RWPE1 (cell line): ENCODE data around the gene SEPTIN11.
"Not testable (repeated sequence)": the region's sequence is repeated elsewhere in the genome, so short reads cannot be mapped to it uniquely, and the experiment has no call there.

Source experiments
- CTCF ChIA-PET: fragments of 350-600 bp; sonication (Branson Sonifier 250); formaldehyde crosslinking; extraction: SDS; loops from one replicate; lab custom pipeline; 2021; lab: Yijun Ruan, JAX
- POLR2A ChIA-PET: fragments of 400-600 bp; formaldehyde crosslinking; extraction: SDS; loops from one replicate; lab custom pipeline; 2020; ENCODE audit warnings: antibody characterized with exemption; ENCODE audit not compliant: low non-redundant PET; lab: Yijun Ruan, JAX
- DNase-seq: peaks from one replicate; pipeline ENCODE4 v3.0.0; 2012; ENCODE audit warnings: low spot score
- H3K27ac ChIP-seq: fragments of 450-650 bp; 2 replicates; pipeline ENCODE4 v1.5.1; 2017
- TF ChIP-seq, protein P1 (sequence below): fragments of 450-650 bp; conservative IDR thresholded peaks from 2 replicates; pipeline ENCODE4 v1.5.1; 2017; ENCODE audit warnings: low read depth, mild to moderate bottlenecking

The SEPTIN11 gene

DNA sequence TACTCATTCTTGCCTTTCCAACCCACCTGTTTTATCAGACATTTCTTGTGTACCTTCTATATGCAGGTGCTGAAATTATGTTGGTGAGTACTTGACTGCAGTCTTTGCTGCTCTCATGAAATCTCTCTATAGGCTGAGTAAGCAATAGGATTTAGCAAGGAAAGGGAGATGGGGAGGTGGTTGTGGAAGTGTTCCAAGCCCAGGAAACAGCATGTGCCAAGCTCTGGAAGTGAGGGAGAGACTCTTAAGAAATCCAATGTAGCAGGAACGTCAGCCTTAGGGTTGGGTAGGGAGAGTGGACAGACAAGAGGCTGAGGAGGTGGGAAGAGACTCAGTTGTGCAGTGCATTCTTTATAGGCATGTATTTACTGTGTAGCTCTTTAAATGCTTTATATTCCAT is 5.6 kb downstream of the SEPTIN11 start:
- TF ChIP-seq, protein P1, sequence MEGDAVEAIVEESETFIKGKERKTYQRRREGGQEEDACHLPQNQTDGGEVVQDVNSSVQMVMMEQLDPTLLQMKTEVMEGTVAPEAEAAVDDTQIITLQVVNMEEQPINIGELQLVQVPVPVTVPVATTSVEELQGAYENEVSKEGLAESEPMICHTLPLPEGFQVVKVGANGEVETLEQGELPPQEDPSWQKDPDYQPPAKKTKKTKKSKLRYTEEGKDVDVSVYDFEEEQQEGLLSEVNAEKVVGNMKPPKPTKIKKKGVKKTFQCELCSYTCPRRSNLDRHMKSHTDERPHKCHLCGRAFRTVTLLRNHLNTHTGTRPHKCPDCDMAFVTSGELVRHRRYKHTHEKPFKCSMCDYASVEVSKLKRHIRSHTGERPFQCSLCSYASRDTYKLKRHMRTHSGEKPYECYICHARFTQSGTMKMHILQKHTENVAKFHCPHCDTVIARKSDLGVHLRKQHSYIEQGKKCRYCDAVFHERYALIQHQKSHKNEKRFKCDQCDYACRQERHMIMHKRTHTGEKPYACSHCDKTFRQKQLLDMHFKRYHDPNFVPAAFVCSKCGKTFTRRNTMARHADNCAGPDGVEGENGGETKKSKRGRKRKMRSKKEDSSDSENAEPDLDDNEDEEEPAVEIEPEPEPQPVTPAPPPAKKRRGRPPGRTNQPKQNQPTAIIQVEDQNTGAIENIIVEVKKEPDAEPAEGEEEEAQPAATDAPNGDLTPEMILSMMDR = no peak
- no peak for DNase-seq
- CTCF ChIA-PET = no interaction called here
- no peak overlapping the region for H3K27ac ChIP-seq
- POLR2A ChIA-PET = no interaction called here

DNA sequence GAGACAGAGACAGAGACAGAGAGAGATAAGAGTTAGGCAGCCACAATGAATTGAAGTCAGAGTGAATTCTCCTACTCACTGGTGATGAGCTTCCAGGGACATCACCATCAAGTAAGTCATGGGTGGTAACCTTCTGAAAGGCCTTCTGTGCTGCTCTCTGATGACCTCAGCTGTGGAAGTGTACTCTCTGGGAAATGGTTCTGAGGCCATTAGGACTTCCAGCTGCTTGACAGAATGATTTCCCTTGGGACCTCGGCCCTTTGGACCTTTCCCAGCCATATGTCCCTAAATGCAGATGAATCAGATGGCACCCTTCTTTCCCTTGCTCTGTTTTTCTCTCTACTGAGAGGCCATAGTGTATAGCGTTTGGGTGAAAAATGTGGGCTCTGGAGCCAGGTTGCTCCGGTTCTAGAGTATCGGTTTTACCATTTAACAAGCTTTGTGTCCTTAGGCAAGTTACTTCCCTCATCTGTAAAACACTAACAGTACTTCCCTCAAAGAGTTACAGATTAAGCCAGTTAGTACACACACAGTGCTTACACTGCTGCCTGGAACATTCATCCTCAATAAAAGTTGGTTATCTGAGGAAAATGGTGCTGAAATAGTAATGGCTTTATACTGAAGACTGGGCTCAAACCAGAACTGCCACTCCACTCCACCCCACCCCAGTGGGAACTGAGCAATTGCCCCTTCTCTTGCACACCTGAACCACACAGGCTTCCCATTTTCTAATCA is 7.6 kb downstream of the SEPTIN11 start:
- H3K27ac ChIP-seq = no peak overlapping the region
- POLR2A ChIA-PET = interaction anchor here (0.6 kb wide), 1 partner anchor 221 kb away, joined by 4 read pairs; no protein-coding TSS in a partner anchor
- no peak for DNase-seq
- TF ChIP-seq, protein P1 = no peak
- CTCF ChIA-PET = no interaction called here

DNA sequence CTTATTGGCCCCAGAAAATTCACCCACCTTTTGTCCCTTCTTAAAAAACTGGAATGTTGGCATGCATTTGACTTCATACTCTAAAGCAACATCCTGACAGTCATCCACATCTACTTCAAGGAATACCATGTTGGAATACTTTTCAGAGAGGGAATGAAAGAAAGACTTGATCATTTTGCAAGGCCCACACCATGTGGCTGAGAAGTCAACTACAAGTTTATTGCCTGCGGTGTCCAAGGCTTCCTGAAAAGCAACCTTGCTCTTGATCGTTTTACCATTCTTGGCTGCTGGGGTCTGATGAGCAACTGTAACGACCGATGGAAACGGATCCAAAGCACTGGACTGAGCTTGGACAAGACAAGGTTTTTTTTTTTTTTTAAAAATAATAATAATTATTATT is 9.3 kb downstream of the SEPTIN11 start:
- TF ChIP-seq, protein P1 = no peak
- CTCF ChIA-PET = interaction anchor here (0.7 kb wide), 1 partner anchor 372 kb away, joined by 7 read pairs; no protein-coding TSS in a partner anchor
- POLR2A ChIA-PET = no interaction called here
- DNase-seq = no peak
- no peak overlapping the region for H3K27ac ChIP-seq

DNA sequence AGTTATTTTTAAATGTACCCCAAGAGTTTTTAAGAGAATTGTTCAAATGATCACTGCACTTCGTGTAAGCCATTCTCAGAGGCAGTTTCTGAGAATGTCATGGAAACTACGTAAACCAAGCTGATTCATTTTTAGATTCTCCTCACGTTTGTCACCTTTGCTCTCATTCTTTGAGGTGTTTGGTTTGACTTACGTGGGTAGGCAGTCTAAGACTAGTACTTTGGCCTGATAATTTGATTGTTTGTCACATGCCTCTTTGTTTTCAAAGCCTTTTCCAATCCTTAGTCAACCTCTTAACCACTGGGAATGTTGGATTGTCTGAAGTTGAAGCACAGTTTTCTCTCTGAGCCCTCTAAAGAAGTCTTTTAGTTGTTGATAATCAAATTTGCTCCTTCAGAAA is 10.5 kb downstream of the SEPTIN11 start:
- H3K27ac ChIP-seq = no peak overlapping the region
- CTCF ChIA-PET = interaction anchor here (0.7 kb wide), 1 partner anchor 109 kb away, joined by 3 read pairs; no protein-coding TSS in a partner anchor
- TF ChIP-seq, protein P1 = no peak
- POLR2A ChIA-PET = no interaction called here
- no peak for DNase-seq

DNA sequence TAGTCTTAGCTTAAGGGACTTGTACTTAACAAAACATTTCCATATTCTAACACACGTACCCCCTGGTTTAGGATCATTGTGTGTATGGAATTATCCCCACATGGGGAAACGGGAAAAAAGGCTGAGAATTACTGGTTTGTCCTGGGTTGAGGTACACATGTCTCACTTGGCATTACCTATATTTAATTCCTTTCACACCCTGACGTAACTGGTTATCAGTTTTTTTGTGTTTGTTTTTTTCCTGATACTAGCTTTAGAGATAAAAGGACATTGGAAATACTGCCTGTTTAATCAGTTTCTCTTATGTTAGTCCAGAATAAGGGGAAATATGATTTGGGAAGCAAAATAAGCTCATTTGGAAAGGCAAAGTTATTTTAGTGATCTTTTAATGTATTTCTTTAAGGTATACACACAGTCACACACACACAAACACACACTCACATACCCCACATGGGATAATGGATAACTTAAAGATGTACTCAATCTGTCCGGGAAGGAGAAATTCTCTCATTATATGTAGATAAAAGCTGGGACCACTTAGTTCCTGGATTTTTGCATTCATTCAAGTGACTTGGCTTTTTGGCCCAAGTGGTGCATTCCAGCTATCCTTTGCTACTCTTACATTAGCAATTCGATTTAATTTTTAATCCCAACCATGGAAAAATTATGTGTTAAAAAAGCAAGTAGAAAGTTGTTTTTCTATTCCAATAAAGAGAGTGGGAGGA is 13.0 kb downstream of the SEPTIN11 start:
- CTCF ChIA-PET = no interaction called here
- H3K27ac ChIP-seq = no peak overlapping the region
- DNase-seq = no peak
- TF ChIP-seq, protein P1 = no peak
- POLR2A ChIA-PET = no interaction called here

DNA sequence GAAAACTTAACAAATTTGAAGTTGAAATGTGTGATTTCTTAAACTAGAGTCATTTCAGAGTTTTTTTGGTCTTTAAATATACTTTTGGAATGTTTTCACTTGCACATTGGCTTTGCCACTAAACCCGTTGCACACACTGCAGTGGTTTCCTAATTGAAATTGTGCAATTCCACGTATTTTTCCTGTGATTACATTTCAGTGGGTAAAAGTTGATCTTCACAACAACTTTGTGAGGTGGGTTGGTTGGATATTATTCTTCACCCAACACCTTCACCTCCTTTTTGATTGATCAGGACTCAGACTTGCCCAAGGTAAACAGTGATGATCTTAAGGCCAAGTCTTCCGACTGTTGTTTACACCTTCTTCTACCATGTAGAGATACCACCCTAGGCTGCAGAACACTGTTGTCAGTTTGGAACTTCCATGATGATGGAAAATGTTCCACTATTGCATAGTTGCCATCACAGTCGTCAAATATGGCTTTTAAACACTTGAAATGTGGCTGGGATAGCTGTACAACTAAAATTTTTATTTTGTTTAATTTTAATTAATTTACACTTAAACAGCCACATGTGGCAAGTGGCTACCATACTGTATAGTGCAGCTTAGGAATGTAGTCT is 13.7 kb downstream of the SEPTIN11 start:
- POLR2A ChIA-PET = no interaction called here
- CTCF ChIA-PET = interaction anchor here (0.6 kb wide), 1 partner anchor 148 kb away, joined by 3 read pairs; no protein-coding TSS in a partner anchor
- no peak for DNase-seq

DNA sequence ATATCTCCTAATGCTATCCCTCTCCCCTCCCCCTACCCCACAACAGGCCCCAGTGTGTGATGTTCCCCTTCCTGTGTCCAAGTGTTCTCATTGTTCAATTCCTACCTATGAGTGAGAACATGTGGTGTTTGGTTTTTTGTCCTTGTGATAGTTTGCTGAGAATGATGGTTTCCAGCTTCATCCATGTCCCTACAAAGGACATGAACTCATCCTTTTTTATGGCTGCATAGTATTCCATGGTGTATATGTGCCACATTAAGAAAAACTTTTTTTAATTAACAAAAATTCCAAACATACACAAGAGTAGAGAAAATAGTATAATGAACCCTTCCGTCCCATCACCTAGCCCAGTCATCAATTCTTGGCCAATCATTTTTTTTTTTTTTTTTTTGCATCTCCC is 14.4 kb downstream of the SEPTIN11 start:
- DNase-seq, H3K27ac ChIP-seq, POLR2A ChIA-PET: not testable (repeated sequence)
- CTCF ChIA-PET = interaction anchor here (0.8 kb wide), 1 partner anchor 14 kb away, joined by 3 read pairs; the partner anchor contains the start of gene SEPTIN11

More for the DNA sequence above, 13.7 kb downstream of the SEPTIN11 start:
- TF ChIP-seq, protein P1 = no peak
- H3K27ac ChIP-seq = no peak overlapping the region
